ENCODE data around the gene ANGPTL2.

Gene ANGPTL2

DNA sequence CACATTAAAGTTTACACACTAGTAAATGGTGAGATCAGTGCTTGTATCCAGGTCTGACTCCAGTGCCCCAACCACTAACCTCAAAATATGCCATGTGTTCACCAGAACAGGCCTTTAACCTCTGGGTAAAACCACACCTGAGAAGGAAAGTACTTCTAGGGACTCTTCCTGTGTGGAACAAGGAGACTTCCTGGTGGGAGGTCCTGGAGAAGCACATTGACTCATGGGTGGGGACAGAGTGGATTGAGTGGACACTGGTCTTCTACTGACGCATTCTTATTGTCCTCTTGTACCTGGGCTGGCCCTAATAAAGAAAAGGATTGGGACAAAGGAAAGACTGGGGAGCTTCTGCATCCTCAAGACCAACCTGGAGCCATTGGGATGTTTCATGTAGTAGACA, 43.4 kb downstream of the ANGPTL2 start:
- in situ Hi-C loops (cut with HindIII; ENCODE audit: low sequenced_read_pairs), result no loop called here
- no peak overlapping the region for H3K4me3 ChIP-seq (ENCODE audit: low read depth, low read length)
- DNase-seq (ENCODE audit: low read depth), result no peak
- TF ChIP-seq, protein P1, sequence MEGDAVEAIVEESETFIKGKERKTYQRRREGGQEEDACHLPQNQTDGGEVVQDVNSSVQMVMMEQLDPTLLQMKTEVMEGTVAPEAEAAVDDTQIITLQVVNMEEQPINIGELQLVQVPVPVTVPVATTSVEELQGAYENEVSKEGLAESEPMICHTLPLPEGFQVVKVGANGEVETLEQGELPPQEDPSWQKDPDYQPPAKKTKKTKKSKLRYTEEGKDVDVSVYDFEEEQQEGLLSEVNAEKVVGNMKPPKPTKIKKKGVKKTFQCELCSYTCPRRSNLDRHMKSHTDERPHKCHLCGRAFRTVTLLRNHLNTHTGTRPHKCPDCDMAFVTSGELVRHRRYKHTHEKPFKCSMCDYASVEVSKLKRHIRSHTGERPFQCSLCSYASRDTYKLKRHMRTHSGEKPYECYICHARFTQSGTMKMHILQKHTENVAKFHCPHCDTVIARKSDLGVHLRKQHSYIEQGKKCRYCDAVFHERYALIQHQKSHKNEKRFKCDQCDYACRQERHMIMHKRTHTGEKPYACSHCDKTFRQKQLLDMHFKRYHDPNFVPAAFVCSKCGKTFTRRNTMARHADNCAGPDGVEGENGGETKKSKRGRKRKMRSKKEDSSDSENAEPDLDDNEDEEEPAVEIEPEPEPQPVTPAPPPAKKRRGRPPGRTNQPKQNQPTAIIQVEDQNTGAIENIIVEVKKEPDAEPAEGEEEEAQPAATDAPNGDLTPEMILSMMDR (IDR thresholded peaks at IDR 0.05; ENCODE audit: low read depth, low read length, missing control alignments), result no peak

DNA sequence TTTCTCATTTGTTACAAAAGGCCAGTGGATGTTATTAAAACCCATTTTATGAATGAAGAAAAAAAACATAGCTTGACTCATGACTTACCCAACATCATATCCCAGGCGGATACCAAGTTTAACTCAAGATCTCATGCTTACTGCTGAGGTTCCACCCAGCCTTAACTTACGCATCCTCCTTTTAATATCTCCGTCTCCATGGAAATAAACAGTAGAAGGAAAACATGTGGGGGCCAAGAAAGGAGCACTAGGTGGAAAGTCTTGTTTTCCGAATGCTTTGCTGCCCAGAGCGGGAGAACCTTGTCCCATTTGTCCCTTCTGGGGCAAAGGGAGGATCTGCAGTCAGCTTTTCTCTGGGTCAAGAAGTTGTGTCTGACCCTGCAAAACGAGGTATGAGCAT, 44.1 kb downstream of the ANGPTL2 start:
- TF ChIP-seq, protein P1 (IDR thresholded peaks at IDR 0.05; ENCODE audit: low read depth, low read length, missing control alignments), result no peak
- no peak overlapping the region for H3K4me3 ChIP-seq (ENCODE audit: low read depth, low read length)
- no peak for DNase-seq (ENCODE audit: low read depth)
- in situ Hi-C loops (cut with HindIII; ENCODE audit: low sequenced_read_pairs), result no loop called here

DNA sequence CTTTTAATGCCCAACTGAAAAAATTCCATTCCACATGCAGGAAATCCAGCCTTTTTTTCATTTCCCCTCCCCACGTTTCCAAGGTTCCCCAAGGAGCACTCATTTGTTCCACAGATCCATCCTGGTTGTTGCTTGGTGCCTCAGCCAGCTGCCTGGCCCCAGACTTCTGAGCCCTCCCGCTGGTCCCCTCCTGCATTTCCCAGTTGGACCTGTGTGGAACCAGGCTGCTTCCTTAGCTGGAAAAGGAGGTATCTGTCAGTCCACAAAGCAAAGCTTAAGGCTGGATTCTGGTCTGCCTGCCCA, 44.8 kb downstream of the ANGPTL2 start:
- DNase-seq (ENCODE audit: low read depth), result no peak
- in situ Hi-C loops (cut with HindIII; ENCODE audit: low sequenced_read_pairs), result no loop called here

DNA sequence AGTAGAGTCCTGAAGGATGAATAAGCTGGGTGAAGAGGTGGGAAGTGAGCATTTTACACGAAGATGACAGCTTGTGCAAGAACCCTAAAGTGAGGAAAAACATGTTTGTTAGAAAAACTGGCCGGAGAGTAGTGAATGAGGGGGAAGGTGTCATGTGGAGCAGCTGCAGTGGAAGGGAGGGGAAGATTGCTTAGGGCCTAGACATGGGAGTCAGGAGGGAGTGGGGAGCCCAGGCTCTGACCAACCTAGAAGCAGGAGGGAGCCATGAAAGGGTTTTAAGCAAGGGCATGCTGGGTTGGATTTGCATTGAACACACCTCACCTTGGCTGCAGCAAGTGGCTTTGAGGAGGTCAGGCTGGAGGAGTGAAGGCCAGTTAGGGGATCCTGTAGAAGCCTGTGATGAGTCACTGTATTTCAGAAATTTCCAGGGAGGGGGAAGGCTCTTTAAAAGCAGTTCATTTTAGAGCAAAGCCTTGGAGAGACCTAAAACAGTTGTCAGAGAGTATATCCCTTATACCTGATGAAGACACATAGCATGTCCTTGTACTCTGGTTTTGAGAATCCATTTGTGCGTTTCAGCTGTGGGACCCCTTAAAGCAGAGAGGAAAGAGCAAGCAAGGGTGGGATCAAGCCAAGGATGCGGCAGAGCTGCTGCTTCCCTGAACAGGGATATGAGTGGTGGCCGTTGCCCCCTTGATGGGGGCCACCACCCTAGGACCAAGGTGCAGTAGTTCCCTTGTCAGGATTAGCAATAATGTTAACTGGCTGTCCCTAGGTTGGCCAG, 45.4 kb downstream of the ANGPTL2 start:
- no peak overlapping the region for H3K4me3 ChIP-seq (ENCODE audit: low read depth, low read length)
- TF ChIP-seq, protein P1 (IDR thresholded peaks at IDR 0.05; ENCODE audit: low read depth, low read length, missing control alignments), result no peak
- in situ Hi-C loops (cut with HindIII; ENCODE audit: low sequenced_read_pairs), result no loop called here
- DNase-seq (ENCODE audit: low read depth), result no peak

More for the DNA sequence above, 44.8 kb downstream of the ANGPTL2 start:
- TF ChIP-seq, protein P1 (IDR thresholded peaks at IDR 0.05; ENCODE audit: low read depth, low read length, missing control alignments), result no peak
- H3K4me3 ChIP-seq (ENCODE audit: low read depth, low read length), result no peak overlapping the region

DNA sequence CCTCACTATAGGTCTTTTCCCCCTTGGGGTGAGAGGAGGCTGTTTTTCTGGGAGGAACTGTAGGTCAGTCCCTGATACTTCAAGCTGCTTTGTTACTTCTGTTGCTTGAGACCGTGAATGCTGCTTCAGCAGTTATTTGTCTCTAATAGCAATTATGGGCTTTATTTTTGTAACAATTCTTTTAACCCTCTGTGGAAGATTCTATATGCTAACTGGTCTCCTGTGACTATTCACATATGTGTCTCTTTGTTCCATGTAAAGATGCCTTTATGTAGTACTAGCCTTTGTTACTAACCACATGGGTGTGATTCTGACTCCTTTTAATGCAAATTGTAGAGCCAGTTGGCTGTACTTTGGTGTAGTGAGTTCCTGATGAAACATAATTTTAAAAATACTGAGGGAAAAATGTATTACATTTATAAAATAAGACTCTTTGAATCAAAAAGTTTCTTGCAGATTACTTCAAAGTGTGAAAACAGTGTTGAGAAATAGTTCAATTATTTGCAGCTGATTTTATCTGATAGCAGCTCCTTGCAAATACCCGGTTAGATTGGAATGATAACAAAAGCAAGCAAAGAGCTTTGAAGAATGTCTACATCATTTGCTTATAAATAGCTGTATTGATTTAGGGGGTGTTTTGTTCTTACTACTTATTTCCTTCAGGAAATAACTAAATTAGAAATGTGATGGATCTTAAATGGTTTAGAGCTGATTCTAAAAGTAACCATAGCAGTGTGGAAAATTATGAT, 46.6 kb downstream of the ANGPTL2 start:
- DNase-seq (ENCODE audit: low read depth), result no peak
- TF ChIP-seq, protein P1 (IDR thresholded peaks at IDR 0.05; ENCODE audit: low read depth, low read length, missing control alignments), result no peak
- no peak overlapping the region for H3K4me3 ChIP-seq (ENCODE audit: low read depth, low read length)
- in situ Hi-C loops (cut with HindIII; ENCODE audit: low sequenced_read_pairs), result no loop called here

DNA sequence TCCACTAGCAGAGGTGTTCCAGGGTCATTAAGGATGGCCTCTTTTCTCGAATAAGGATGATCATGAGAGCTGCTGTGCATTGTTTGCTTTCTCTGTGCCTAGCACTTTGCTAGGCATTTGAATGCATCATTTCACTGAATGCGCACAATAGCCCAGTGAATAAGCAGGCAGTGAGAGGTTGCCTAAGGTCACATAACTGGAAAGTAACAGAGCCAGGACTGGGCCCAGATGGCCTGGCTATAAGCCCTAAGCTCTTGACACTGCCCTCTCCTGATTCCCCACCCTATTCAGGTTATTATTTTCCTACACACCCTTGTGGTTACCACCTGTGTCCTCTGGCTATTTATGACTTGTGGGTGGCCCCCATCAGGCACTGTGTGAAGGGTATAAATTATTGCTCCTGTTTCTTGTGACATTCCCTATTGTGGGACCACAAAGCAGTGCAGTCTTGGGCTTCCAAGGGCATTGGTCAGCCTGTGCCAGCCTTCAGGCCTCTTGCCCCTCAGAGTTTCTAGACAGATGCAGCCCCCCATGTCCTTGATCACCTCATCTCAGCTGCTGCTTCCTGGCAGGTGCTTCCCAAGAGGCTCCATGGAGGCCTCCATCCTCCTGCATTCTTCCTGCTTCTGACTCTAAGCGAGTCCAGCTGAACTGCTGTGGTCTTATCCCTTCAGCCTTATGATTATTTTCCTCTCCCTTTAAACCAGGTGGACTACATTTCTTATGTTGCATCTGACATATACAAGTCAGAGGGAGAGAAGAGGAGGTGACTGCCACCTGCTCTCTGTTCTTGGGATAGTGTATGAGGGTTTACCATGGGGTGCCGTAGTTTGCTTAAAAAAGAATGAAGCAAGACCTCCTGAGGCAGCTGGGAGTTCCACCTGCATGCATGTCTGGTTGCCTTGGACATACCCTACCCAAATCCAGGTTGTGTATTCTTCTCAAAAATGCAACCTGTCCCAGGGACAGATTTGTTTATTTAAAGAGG, 47.6 kb downstream of the ANGPTL2 start:
- no peak overlapping the region for H3K4me3 ChIP-seq (ENCODE audit: low read depth, low read length)
- in situ Hi-C loops (cut with HindIII; ENCODE audit: low sequenced_read_pairs), result no loop called here
- TF ChIP-seq, protein P1 (IDR thresholded peaks at IDR 0.05; ENCODE audit: low read depth, low read length, missing control alignments), result no peak
- DNase-seq (ENCODE audit: low read depth), result no peak

Measured in astrocyte of the cerebellum (primary cell).